Hepatocyte (in vitro differentiated cells): ENCODE data around the gene CIDEA. TPM values are rescaled to one million over a fixed set of nuclear protein-coding genes. Genes with fewer than 3 reads are reported as not detected.

Source experiments
- DNase-seq: peaks from one replicate; pipeline ENCODE4 v3.0.0-alpha.2; 2016; ENCODE audit warnings: low spot score
- H2AFZ ChIP-seq: fragments of 200-600 bp; sonication (generic); 2 replicates; pipeline ENCODE4 v1.6.0; 2016; ENCODE audit warnings: antibody characterized with exemption, mild to moderate bottlenecking
- H3K27ac ChIP-seq: fragments of 200-600 bp; sonication (generic); 2 replicates; pipeline ENCODE4 v1.5.1; 2016; ENCODE audit warnings: mild to moderate bottlenecking
- H3K27me3 ChIP-seq: fragments of 200-600 bp; sonication (generic); 2 replicates; pipeline ENCODE4 v1.6.1; 2016
- H3K36me3 ChIP-seq: fragments of 200-600 bp; sonication (generic); replicated peaks from 2 replicates; pipeline ENCODE4 v1.5.1; 2016; ENCODE audit warnings: low read depth; ENCODE audit not compliant: insufficient read depth
- H3K4me1 ChIP-seq: fragments of 200-600 bp; sonication (generic); 2 replicates; pipeline ENCODE4 v1.5.1; 2016; ENCODE audit warnings: mild to moderate bottlenecking, moderate library complexity; ENCODE audit not compliant: insufficient read depth
- H3K4me2 ChIP-seq: fragments of 200-600 bp; sonication (generic); 2 replicates; pipeline ENCODE4 v1.6.0; 2016
- H3K4me3 ChIP-seq: fragments of 200-600 bp; sonication (generic); 2 replicates; pipeline ENCODE4 v1.5.1; 2016; ENCODE audit warnings: mild to moderate bottlenecking
- H3K79me2 ChIP-seq: fragments of 200-600 bp; sonication (generic); 2 replicates; pipeline ENCODE4 v1.6.0; 2017; ENCODE audit warnings: mild to moderate bottlenecking
- H3K9me2 ChIP-seq: fragments of 200-600 bp; sonication (generic); replicated peaks from 2 replicates; pipeline ENCODE4 v1.6.0; 2017; ENCODE audit warnings: mild to moderate bottlenecking; ENCODE audit not compliant: insufficient read depth
- H3K9me3 ChIP-seq: fragments of 200-600 bp; sonication (generic); 2 replicates; pipeline ENCODE4 v1.5.1; 2016; ENCODE audit warnings: low read depth, mild to moderate bottlenecking
- H4K20me1 ChIP-seq: fragments of 200-600 bp; sonication (generic); 2 replicates; pipeline ENCODE4 v1.6.0; 2016; ENCODE audit warnings: mild to moderate bottlenecking; ENCODE audit not compliant: insufficient read depth, poor library complexity, severe bottlenecking
- EZH2 ChIP-seq: fragments of 200-600 bp; sonication (generic); IDR thresholded peaks from 2 replicates; pipeline ENCODE4 v1.6.1; 2016; ENCODE audit warnings: antibody characterized with exemption, mild to moderate bottlenecking, borderline replicate concordance
- EZH2phosphoT487 ChIP-seq: fragments of 200-600 bp; sonication (generic); IDR thresholded peaks from one replicate; pipeline ENCODE4 v1.6.1; 2018; ENCODE audit warnings: antibody characterized with exemption, mild to moderate bottlenecking, low read depth, moderate library complexity; ENCODE audit not compliant: unreplicated experiment, severe bottlenecking
- WGBS: methylation state at CpG from one replicate; pipeline ENCODE4 v1.1.6; 2016; ENCODE audit warnings: low lambda C conversion rate; ENCODE audit errors: missing lambda C conversion rate; 5-methylcytosine and 5-hydroxymethylcytosine counted together
- polyA plus RNA-seq: library from polyadenylated mRNA; unstranded; fragments of >200 nt; fragmentation: Nextera tagmentation; extraction: Ambion mirVana; gene quantifications from 2 replicates; pipeline ENCODE4 v1.2.1, GENCODE V29; 2016
- total RNA-seq: library from RNA; depleted of rRNA; stranded (reverse); fragments of >200 nt; gene quantifications from 2 replicates; pipeline ENCODE4 v1.2.3, GENCODE V29; 2014
- TF ChIP-seq, protein P1 (sequence below): fragments of 200-600 bp; sonication (generic); IDR thresholded peaks from 2 replicates; pipeline ENCODE4 v1.5.1; 2016; ENCODE audit warnings: antibody characterized with exemption, mild to moderate bottlenecking; ENCODE audit not compliant: poor library complexity

Gene CIDEA
- total and polyA plus RNA-seq, 2 experiments from 2014 or later, result not detected

DNA sequence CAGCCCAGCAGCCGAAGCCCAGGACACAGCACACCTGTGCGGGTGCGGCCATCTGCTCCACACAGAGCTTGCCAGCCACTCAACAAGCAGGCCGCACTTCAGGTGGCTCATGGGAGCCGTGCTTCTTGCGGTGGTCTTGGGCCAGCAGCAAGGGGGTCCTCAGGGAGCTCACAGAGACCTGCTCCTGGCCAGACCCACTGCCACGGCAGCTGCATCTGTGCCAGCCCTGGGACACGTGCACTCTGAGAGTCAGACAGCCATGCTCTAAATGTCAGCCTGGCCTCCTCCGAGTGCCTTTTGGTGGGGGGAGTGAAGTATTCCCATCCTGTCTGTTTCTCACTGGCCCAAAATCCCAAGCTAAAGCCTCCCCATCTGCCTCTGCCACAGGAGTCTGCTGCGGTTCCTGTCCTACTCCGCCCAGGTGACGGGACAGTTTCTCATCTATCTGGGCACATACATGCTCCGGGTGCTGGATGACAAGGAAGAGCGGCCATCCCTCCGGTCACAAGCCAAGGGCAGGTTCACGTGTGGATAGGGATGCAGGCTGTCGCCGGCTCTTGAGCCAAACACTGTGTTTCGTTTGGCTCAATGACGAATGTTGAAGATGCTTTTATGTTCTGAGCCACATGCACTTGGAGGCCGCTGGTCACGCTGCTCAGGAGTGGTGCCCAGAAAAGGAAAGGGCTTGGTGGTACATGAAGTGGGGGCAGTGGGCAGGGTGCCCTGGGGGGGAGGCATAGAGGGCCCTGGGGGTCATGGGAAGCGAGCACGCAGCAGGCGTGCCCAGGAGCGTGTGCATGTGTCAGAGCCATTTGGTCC, 22.8 kb downstream of the CIDEA start:
- Histone ChIP-seq H4K20me1 (no peaks in the 10 kb centered on the region), H3K9me2 (no peaks in the 10 kb centered on the region), H3K4me2 (no peak overlapping the region), H2AFZ (no peak overlapping the region), H3K9me3 (no peaks in the 10 kb centered on the region), H3K4me3 (no peak overlapping the region), H3K36me3 (no peaks in the 10 kb centered on the region), H3K27me3 (no peaks in the 10 kb centered on the region), H3K27ac (no peak overlapping the region), H3K79me2 (no peaks in the 10 kb centered on the region), H3K4me1 (peaks cover 20% of the 10 kb centered on the region)
- DNase-seq, result no peak
- TF ChIP-seq EZH2 (no peak), EZH2phosphoT487 (no peak)
- TF ChIP-seq, protein P1, sequence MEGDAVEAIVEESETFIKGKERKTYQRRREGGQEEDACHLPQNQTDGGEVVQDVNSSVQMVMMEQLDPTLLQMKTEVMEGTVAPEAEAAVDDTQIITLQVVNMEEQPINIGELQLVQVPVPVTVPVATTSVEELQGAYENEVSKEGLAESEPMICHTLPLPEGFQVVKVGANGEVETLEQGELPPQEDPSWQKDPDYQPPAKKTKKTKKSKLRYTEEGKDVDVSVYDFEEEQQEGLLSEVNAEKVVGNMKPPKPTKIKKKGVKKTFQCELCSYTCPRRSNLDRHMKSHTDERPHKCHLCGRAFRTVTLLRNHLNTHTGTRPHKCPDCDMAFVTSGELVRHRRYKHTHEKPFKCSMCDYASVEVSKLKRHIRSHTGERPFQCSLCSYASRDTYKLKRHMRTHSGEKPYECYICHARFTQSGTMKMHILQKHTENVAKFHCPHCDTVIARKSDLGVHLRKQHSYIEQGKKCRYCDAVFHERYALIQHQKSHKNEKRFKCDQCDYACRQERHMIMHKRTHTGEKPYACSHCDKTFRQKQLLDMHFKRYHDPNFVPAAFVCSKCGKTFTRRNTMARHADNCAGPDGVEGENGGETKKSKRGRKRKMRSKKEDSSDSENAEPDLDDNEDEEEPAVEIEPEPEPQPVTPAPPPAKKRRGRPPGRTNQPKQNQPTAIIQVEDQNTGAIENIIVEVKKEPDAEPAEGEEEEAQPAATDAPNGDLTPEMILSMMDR, result no peak
- WGBS, result 93% methylated on average over 26 of the region's 26 CpGs

DNA sequence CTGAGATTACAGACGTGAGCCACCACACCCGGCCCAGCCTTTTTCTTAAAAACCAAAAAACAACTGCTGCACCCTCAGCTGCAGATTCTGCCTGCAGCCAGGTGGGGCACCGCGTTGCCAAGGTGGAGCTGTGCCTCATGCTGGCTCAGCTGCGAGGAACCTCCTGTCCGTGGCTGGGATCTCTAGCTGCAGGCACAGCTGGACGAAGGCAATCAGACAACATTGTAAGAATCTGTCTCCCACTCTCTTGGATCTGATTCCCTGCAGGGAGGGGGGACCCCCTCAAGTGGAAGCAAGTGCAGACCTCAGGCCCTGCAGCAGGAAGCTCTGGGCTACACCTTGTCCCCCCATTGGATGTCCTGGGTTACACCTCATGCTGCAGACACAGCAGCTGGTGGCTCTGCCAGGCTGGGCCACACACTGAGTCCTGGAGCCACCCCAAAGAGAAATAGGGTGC, 24.1 kb downstream of the CIDEA start:
- Histone ChIP-seq H3K27ac (peak overlapping the region; percentile 93), H4K20me1 (no peaks in the 10 kb centered on the region), H2AFZ (peak overlapping the region; percentile 23), H3K36me3 (no peaks in the 10 kb centered on the region), H3K4me1 (peaks cover 20% of the 10 kb centered on the region), H3K27me3 (no peaks in the 10 kb centered on the region), H3K79me2 (no peaks in the 10 kb centered on the region), H3K9me2 (no peaks in the 10 kb centered on the region), H3K4me2 (peak overlapping the region; percentile 63), H3K4me3 (no peak overlapping the region), H3K9me3 (no peaks in the 10 kb centered on the region)
- DNase-seq, result no peak
- TF ChIP-seq EZH2, result no peak
- TF ChIP-seq EZH2phosphoT487, result no peak
- TF ChIP-seq, protein P1, result no peak
- WGBS, result 86% methylated on average over 7 of the region's 7 CpGs

DNA sequence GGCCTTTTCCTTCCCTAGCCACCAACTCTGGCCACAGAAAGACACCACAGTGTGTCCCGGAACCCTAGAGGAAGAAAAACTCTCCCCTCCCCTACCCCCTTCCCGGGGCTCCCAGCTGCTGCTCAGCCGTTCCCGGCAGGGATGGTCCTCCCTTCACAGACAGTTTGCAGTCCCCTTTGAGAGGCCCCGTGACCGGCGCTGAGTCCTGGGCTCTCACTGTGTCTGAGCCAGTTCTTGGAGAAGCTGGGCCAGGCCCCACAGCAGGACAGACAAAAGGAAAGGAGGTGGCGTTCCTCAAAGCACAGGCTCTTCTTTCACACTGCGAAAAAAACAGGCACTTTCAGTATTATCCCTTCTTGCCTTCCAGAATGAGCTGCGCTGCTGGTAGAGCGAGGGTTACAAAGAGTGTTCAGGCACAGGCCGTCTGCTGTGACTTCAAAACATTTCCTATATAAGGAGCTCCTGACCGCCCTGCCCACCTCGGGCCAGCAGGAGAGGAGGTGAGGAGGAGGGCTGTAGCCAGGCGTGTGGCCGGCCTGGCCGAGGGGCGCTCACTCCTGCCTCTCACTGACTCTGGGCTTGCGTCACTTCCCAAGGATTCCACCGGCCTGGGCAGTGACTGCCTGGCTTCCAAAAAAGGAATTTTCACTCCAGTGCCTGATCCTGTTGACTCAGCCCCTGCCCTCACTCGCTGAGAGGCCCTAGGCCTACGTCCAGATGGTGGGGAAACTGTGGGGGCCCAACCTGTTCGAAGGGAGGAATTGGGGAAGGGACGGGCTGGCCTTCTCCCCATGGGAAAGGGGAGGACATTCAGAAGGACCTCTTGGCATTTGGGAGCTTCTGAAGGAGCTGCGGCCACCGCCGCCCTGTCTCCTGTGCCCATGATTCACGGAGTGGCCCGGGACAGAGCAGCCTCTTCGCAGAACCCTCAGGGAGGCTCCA, 24.9 kb downstream of the CIDEA start:
- H3K4me3 ChIP-seq, result no peak overlapping the region
- no peaks in the 10 kb centered on the region for H3K9me3 ChIP-seq
- no peaks in the 10 kb centered on the region for H3K9me2 ChIP-seq
- peaks cover 20% of the 10 kb centered on the region for H3K4me1 ChIP-seq
- H3K79me2 ChIP-seq, result no peaks in the 10 kb centered on the region
- WGBS, result 42% methylated on average over 28 of the region's 30 CpGs
- no peaks in the 10 kb centered on the region for H3K36me3 ChIP-seq
- peak overlapping the region; percentile 63 for H3K4me2 ChIP-seq
- peak; percentile 83 for DNase-seq
- peak overlapping the region; percentile 23 for H2AFZ ChIP-seq
- TF ChIP-seq, protein P1, result no peak
- TF ChIP-seq EZH2, result no peak
- no peak for TF ChIP-seq EZH2phosphoT487
- no peaks in the 10 kb centered on the region for H4K20me1 ChIP-seq
- peak overlapping the region; percentile 93 for H3K27ac ChIP-seq
- H3K27me3 ChIP-seq, result no peaks in the 10 kb centered on the region
